Islet of Langerhans (tissue), 1 donor: ENCODE measurements around the gene KLHL6.
"Not testable (repeated sequence)": the region's sequence is repeated elsewhere in the genome, so short reads cannot be mapped to it uniquely, and the experiment has no call there.

Experiments
- FAIRE-seq: peaks from one replicate; lab custom pipeline; 2011; peaks lifted over from hg19 to GRCh38; lab: Jason Lieb, UNC

Gene KLHL6

DNA sequence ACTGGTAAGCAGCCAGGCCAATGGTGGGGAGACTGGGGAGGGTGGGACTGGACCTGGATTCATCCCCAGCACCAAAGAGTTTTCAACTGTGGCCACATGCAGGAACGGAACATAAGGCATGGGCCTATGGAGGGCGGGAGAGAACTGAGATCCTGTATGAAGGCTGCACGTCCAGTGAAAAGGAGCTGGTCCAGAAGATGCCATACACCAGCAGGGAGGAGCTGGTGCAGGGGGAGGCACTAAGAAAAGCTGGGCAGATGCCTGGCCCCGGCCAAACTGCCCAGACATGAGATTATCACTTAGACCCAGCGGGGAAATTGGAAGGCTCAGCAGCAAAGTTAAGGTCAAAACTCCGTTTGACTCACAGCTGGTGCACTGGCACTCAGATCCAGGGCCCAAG lies 69.0 kb downstream of the KLHL6 start:
- FAIRE-seq, result no peak

DNA sequence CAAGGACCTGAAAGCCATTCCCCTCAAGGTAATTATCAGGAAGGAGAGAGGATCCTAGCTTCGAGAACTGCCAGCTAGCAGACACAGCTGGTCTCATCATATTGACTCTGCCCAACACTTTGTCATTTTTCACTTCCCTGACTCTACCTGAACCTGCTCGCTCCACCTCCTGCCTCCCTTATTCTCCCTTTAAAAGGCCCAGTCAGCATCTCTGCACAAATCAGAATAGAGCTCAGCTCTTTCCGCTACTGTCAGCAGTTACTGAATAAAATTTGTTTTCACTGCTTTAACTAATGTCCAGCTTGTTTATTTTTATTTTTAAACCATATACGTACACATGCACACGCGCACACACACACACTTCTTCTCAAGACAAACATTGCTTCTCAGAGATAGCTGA lies 69.9 kb downstream of the KLHL6 start:
- FAIRE-seq, result peak; percentile 89

DNA sequence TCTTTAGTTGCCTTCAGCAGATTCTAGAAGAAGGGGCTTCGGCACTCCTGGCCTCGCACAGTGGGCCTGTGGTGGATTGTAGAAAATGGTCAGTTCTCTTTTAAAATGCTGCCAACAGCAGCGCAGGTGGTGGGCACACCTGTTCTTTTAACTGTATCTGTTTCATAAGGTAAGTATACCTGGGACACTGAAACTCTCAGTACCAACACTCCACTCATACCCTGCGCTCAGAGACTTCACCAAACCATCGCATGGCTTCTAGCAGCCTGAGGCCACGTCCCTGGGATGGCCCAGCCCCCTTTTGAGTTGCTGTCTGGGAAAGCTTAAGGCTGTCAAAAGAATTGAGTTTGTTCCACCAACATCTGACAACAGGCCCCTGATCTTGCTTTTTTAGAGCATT lies 70.4 kb downstream of the KLHL6 start:
- no peak for FAIRE-seq

DNA sequence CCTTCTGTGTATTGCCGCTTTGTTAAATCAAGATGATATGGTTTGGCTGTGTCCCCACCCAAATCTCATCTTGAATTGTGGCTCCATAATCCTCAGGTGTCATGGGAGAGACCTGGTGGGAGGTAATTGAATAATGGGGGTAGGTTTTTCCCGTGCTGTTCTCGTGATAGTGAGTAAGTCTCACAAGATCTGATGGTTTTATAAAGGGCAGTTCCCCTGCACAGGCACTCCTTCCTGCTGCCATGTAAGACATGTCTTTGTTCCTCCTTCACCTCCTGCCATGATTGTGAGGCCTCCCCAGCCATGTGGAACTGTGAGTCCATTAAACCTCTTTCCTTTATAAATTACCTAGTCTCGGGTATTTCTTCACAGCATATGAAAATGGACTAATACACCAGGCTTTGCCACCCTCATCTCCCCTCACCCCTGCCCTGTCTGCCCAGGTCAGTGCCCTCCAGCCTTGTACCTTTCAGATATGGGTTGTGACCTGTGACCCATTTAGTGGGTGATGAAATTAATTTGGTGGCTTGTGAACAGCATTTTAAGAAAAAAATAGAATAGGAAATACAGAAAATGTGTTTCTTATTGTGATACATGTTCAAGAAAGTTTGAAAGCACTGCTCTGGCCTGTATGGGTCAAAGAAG lies 71.0 kb downstream of the KLHL6 start:
- FAIRE-seq, result no peak

DNA sequence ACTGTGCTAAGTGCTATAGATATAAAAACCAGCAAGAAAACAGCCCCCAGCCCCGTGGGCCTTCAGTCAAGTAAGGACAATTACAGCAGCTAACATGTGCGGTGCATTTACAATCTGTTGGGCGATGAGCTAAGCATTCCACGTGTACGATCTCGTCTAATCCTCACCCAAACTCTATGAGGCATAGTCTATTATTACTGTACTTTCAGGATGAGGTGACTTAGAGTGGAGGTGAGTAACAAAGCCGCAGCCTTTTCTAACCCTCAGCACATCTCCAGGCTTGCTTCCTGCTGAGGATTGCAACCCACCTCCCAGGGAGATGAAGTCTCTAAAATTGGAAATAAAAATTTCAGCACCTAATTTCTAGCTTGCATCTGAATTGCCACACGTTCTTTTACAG lies 73.9 kb downstream of the KLHL6 start:
- FAIRE-seq, result no peak

DNA sequence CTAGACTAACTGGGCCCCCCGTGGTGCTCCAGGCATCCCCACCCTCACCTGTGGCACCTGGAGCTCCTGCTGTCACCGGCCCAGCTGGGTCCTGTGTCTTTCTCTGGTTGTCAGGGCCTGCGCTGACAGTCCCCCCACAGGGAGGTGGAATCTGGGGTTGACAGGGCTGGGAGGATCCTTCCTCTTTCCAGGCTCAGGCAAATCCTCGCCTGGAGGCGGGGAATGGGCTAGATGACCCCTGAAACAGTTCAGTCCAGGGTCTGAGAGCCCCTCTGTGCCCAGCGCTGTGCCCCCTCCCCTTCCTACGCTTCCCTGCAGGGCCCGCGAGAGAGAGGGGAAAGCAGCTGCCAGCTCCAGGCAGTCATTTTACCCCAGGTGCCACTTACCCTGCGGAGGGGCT lies 77.0 kb downstream of the KLHL6 start:
- FAIRE-seq, result no peak

DNA sequence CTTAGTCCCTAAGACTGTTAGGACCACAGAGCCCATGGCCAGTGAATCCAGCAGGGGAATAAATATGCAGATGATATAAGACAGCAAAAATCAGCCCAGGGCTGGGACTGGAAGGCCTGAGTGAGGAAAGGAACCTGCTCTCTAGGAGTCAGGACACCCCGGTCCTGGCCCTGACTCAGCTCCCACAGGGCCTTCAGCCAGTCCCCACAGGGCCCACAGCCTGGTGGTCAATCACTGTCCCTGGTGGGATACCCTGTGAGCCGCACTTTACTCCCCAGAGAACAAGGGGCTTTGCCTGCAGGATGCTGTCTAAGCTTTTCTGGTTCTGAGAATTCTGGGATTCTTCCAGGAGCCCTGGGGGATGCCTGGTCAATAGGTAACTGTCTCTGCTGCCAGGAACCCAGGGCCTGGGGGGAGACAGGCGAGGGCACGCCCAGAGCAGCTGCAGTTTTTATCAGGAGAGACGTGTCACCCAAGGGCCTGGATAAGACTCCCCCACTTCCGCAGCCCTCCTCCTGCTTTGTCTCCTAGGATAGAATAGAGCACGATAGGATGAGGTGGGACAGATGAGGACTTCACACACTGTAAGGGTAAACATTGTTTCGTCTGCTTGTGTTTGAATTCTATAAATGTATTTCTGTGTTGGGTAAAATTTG lies 77.6 kb downstream of the KLHL6 start:
- no peak for FAIRE-seq

GRCh38 chr3:183475764-183476162 lies 79.7 kb downstream of the KLHL6 start:
- not testable (repeated sequence) for FAIRE-seq

DNA sequence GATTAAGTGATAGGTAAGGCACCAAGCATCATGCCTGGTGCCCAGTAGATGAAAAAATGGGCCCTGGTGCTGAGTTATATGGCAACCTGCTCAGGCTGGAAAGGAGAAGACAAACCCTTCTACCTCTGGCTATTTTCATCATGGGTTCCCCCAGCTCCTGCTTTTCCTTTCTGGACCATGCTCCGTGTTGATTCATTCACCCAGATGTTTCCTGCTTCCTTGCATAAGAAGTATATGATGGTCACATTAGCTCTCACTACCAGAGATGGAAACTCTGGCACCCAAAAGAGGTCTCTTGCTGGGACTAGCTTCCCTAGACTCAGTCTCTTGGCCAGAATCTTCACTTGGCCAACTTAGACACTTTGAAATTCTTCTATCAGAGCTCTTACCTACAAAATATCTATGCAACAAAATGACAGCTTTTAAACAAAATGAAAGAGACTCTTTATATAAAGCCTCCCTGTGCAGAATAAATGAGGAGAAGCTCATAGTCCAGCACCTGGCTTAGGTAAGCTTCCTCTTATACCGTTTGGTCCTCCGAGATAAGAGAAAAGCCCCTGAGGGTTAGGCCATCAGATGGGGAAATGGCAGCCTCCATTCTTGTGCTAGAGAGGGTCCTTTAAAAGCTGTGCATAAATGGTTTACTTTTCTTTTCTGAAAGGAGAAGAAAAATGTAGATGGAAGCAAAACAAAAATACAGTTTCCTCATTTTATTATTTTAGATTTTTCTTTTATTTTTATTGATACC lies 80.3 kb downstream of the KLHL6 start:
- FAIRE-seq, result no peak

DNA sequence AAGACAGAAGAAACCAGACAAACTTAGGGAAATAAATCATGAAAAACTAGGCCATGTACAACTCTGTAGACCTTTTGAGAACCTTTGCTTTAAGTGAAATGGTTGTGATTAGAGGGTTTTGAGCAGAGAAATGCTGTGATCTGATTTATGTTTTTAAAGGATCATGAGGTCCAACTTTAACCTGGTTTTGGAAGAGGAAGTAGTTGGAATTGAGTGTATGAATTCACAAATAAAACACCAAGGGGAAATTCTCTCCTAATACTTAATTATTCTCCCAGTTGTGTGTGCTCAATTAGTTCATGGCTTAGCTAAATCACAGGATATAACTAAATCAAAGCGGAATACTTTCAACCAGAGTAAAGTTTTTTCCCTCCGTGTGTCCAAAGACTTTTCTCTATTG lies 81.5 kb downstream of the KLHL6 start:
- no peak for FAIRE-seq

- no peak for FAIRE-seq
Observed at GRCh38 chr3:183472155-183472554, 83.4 kb downstream of the KLHL6 start.

GRCh38 chr3:183468424-183468823 lies 87.1 kb downstream of the KLHL6 start:
- no peak for FAIRE-seq

GRCh38 chr3:183466575-183466974 lies 88.9 kb downstream of the KLHL6 start:
- FAIRE-seq, result no peak

GRCh38 chr3:183465710-183466109 lies 89.8 kb downstream of the KLHL6 start:
- FAIRE-seq, result not testable (repeated sequence)

DNA sequence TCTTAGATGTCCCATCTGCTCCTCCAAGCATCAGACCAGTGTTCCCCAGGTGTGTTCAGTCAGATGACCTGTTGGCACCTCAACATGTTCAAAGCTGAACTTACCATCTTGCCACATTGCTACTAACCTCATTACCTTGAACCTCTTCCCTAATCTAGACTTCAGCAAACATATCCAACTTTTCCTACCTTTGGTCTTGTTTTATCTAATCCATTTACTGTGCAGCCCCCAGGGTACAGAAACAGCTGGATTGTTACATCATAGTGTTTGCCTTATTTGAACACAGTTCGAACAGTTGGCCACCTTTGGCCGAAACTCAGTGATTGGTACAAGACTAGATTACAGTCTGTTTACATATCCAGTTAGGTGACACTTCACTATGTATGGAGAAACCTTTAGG lies 91.0 kb downstream of the KLHL6 start:
- FAIRE-seq, result no peak

DNA sequence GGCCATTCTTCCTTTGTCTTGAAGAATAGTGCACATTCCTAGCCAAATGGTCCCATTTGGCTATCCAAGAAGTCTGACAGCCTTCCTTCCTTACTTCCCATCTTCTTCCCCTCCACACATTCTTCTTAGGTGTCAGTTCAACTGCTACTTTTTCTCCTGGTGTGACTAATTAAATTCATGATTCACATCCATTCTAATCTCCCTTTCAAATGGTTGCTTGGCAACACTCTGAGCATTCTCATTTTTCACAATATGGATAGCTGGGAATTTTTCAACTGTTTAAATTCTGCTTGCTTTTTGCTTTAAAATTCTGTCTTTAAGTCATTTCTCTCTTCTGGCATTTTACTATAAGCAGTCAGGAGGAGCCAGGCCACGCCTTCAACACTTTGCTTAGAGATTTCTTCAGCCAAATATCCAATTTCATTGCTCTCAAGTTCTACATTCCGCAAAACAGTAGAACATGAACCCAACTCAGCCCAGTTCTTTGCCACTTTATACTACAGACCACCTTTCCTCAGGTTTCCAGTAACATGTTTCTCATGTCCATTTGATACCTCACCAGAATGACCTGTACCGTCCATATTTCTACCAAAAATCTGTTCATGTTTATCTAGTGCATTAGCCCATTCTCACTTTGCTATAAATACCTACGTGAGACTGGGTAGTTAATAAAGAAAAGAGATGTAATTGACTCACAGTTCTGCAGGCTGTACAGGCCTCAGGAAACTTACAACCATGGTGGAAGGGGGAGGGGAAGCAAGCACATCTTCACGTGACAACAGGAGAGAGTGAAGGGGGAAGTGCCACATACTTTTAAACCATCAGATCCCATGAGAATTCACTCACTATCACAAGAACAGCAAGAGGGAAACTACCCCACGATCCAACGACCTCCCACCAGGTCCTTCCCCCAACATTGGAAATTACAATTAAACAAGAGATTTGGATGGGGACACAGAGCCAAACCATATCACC lies 95.1 kb downstream of the KLHL6 start:
- no peak for FAIRE-seq

- FAIRE-seq, result no peak
Observed at GRCh38 chr3:183455089-183455488, 100.4 kb downstream of the KLHL6 start.

DNA sequence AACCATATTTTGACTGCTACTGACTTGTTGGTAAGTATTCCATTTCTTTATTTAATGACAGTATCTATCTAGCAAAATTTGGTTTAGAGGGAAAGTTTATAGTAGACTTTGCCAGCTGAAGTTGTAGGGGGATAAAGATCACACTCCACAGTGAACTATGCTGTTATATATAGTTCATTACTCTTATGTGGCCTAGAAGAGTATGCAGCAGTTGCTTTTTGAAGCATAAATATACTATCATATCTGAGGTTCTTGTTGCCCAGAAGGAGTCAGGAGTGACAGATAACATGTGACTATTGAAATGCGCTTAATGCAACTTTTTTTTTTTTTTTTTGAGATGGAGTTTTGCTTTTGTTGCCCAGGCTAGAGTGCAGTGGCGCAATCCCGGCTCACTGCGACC lies 101.4 kb downstream of the KLHL6 start:
- FAIRE-seq, result no peak

- no peak for FAIRE-seq
Observed at GRCh38 chr3:183449791-183450190, 105.7 kb downstream of the KLHL6 start.

GRCh38 chr3:183449391-183449790 lies 106.1 kb downstream of the KLHL6 start:
- no peak for FAIRE-seq

DNA sequence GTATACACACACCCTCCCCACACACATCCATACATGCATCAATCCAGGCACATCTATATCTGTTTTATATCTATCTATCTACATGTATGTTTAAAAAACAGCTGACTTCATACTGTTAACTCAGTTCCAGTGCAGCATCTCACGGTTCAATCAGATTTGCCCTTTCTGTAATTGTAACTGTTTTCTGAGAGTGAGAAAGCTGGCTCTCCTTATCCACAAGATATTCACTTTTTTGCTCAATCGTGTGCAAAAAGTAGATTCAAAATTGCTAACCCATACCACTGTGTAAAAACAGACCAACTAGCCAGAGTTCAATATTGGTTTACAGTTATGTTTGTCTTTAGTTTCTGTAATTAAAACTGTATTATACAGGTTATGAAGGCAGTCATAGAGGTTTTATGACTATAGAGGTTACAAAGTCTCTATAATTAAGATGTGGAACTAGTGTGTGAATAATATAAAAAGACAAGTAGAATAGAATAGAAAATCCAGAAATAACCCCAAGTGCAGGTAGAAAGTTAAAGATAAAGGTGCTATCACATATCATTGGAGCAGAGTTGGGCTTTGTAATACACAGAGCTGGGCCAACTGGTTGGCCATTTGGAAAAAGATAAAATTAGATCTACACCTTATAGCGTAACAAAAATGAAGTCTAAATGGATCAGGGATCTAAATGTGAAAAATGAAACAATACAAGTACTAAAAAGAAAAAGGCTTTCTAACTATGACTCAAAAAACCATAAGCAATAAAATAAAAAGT lies 107.0 kb downstream of the KLHL6 start:
- no peak for FAIRE-seq
